GM18907 (cell line): Measurements from ENCODE around the gene LMBR1.
"Not testable (repeated sequence)": the region's sequence is repeated elsewhere in the genome, so short reads cannot be mapped to it uniquely, and the experiment has no call there.

Experiments
- ATAC-seq: cut with Tn5 transposase; IDR thresholded peaks from one replicate; pipeline ENCODE4 v1.9.1; 2021; ENCODE audit warnings: mild to moderate bottlenecking, moderate library complexity; ENCODE audit not compliant: unreplicated experiment

Gene LMBR1

DNA sequence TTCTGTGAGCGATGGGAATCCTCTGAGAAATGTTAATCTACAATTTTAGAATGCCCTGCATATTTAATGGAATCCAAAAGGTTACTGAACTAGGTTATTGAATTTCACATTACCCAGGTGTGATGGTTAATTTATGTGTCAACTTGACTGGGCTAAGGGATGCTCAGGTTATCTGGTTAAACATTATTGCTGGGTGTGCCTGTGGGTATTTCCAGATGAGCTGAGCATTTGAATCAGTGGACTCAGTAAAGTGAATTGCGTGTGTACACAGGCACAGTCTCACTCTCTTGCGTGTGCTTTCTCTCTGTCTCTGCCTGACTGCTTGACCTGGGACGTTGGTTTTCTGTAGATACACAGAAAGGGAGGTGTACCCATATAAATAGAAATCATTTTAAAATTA lies 230.7 kb downstream of the LMBR1 start:
- peak; percentile 77 for ATAC-seq

DNA sequence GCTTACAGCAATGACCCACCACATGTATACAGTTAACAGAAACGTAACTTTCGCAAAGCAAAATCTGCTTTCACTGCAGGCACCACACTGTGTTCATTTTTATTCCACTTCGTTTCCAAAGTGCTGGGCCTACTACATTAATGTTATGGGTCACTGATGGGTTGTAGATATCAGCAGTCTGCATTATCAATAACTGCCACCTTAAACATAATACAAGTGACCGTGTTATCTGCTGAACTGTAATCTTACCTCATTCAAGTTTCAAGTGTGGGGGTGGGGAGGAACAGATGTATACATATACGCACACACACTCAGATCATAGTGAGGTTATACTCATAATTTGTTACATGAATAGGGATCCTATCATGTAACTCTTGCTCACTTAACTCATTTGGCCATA lies 231.3 kb downstream of the LMBR1 start:
- no peak for ATAC-seq

GRCh38 chr7:156659961-156660360 lies 233.0 kb downstream of the LMBR1 start:
- no peak for ATAC-seq

DNA sequence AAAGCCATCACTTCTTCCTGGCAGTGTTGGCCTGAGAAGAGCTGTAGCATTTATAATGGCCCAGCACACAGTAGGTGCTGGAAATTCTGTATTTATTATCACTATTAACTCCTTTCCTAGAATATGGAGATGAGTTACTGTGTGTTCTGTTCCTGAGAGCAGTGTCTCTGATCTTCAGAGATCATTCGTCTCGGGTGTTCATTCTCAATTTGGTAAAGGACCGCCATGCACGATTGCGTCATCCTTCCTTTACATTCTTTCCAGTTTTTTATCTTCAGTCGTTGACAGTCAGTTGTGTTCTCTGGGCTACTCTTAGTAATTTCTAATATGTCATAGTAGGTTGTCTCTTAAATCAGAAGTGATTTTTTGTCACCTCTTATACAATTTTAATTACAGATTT lies 233.8 kb downstream of the LMBR1 start:
- no peak for ATAC-seq

DNA sequence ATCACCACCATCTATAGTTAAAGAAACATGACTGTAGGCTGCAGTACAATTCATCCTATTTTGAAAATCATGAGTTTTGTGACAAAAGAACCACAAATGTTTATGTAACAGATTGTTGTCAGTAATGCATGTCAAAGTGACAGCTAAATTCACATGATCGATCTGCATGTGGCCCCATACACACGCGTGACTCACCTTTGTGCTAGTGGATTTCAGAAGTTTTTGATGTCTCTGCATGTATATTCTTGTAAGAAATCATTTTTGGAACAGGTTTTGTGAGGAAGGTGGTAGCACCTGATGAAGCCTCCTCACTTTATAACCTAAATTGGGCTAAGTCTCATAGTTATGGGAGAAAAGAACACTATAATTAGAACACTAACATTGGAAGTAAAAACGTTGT lies 235.3 kb downstream of the LMBR1 start:
- no peak for ATAC-seq

DNA sequence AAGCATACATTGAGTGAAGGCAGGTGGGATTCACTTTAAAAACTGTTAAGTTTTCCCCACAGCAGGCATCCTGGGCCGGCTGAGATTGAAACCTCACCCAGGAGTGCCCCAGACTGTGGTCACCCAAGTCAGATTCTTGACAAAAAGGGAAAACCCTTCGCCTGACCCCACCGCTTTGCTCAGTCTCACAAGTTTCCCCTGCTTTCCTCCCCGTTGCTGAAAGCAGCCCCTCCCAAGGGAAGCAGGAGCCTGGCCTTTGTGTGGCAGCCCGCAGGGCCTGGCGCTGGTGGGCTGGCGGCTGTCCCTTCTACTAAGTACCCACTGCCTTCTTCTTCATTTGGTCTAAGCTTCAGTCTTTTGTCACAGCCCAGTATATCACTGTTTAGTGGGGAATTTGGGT lies 236.4 kb downstream of the LMBR1 start:
- peak; percentile 74 for ATAC-seq

- no peak for ATAC-seq
Observed at GRCh38 chr7:156655983-156656382, 237.0 kb downstream of the LMBR1 start.

DNA sequence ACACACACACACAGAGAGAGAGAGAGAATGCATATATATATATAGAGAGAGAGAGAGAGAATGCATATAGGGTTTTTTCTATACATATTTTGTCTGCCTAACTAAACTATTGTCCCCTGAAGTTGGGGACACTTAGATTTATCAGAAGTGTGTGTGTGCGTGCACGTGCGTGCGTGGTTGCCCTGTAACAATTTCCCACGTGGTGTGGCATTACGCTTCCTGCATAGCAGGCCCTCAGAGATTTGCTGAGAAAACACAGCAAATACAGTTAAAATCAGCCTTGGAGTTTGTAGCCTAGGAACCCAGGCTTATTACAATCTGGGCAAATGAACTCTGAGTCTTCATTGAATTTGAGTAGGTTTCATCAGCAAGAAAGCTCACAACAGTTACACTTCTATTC lies 237.7 kb downstream of the LMBR1 start:
- ATAC-seq = no peak

GRCh38 chr7:156654511-156655234 lies 238.3 kb downstream of the LMBR1 start:
- no peak for ATAC-seq

- no peak for ATAC-seq
Observed at GRCh38 chr7:156652886-156653568, 240.0 kb downstream of the LMBR1 start.

- ATAC-seq = no peak
Observed at GRCh38 chr7:156651474-156651873, 241.5 kb downstream of the LMBR1 start.

DNA sequence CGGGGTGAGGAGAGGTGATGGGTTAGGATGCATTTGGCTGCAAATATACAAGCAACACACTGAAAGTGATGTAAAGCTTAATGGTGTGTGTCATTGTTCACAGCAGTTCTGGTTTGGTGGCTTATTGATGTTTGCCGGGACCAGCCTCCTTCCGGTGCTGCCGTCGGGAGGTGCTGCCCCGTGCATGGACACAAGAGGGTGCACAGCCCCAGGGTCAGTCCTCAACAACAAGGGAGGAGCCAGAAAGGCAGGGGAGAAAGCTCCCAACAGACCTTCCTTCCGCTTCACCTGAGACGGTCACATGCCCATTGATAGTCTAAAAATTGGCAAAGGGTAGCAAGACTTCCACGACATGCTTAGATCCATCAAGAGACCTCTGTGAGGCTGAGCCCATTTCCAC lies 242.9 kb downstream of the LMBR1 start:
- no peak for ATAC-seq

DNA sequence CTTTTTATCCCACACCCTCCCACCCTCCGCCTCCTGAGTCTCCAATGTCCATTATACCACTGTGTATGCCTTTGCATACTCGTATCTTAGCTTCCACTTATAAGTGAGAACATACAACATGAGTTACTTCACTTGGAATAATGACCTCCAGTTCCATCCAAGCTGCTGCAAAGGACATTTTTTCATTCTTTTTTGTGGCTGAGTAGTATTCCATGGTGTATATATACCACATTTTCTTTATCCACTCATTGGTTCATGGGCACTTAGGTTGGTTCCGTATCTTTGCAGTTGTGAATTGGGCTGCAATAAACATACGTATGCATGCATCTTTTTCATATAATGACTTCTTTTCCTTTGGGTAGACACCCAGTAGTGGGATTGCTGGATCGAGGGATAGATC lies 245.7 kb downstream of the LMBR1 start:
- ATAC-seq = not testable (repeated sequence)

DNA sequence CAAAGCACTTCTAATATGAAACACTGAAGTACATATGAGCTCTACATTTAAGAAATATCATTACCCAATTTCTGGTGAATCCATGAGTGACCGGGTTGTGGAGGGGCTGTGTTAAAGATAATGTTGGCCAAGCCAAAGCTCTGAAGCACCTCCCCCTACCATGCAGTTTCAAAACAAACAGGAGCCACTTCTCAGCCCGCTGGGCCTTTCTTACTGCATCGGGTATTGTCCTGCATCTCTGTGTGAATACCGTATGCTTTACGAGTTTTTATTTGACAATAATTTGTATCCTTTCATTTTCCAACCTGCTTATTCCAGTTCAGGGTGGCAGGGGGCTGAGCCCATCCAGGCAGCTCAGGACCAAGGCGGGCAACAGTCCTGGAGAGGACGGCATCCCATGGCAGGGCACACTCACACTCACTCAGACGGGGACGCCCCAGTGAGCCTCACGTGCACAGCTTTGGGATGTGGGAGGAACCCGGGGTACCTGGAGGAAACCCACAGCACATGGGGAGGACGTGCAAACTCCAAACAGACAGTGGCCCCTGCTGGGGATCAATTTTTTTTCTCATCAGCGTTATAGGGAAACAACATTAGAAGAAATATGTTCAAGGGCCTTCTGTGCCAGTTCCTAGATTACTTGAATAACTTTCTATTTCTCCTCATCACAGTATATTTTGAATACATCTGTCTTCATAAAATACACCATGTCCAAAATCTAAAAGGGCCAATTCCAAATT lies 250.5 kb downstream of the LMBR1 start:
- ATAC-seq = no peak

- peak; percentile 58 for ATAC-seq
Observed at GRCh38 chr7:156640949-156641485, 252.0 kb downstream of the LMBR1 start.

GRCh38 chr7:156640257-156640948 lies 252.6 kb downstream of the LMBR1 start, which contains the start of gene RNF32:
Gene RNF32, plus strand, starts transcription at chr7:156640774. Its CDS starts 3,104 bp downstream, at chr7:156643878.
- peak; percentile 85 for ATAC-seq

DNA sequence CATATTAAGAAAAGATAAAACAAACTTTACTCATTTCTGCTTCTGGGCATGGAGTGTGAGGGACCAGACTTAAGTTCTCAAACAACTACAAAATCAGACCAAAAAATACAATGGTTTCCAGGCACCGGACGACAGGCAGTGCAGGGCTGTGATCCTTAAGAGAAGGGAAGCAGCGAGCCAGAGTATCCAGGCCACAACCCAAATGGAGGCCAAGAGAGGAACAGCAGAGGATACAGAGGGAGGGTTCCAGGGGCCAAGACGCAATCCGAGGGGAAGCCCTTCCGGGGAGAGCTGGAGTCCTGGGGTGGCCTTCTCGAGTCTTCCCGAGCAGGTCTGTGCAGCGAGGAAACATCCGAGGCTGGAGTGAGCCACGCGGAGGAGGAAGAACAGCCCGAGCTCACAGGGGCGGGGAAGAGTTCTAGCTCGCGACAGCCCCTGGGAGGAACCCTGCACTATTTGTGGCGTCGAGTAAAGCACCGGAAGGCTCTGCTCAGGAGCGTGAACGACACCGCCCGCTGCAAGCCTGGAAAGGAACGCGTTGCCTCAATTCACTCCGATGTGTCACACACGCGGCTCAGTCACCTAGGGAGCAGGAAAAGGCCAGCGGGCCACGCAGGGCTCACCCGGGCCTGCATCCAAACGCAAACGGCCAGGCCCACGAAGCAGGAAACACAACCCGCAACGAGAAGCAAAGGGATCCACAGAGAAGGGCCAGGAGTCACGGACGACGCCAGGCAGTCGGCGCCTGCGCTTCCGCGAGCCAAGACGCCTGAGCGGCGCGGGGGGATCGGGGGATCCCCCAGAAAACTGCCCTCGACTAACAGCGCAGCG lies 253.3 kb downstream of the LMBR1 start:
- no peak for ATAC-seq

DNA sequence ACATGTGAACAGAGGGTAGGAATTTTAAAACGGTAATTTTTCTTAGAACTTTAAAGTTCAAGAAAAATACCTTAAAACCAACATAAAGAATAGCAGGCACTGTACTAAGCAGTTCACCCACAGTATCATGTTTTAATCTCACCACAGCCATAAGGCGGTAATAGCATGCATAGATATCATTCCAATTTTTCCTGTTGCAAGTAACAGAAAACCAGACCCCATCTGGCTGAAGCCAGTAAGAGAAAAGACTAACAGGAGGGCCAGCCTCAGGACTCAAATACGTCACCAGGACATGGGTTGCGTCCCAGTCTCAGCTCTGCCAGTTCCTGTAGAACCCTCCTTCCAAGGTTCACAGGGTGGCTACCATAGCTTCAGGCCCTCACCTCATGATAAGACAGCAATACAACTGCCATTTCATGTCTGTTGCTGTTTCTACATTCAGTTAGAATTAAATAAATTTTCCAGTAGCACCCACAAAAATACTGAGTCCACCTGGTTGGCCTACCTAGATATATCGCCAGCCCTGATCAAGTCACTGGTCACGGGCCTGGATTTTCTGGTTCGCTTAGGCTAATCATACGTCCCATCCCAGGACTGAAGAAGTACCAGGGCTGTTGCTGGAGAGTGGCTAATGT lies 254.4 kb downstream of the LMBR1 start:
- no peak for ATAC-seq

GRCh38 chr7:156637093-156637492 lies 255.9 kb downstream of the LMBR1 start:
- not testable (repeated sequence) for ATAC-seq
